ENCODE results near the gene ARSB. TPM values are rescaled to one million over a fixed set of nuclear protein-coding genes. Genes with fewer than 3 reads are reported as not detected.

Gene ARSB
- polyA plus RNA-seq, 2 of the 4 experiments (the other 2 are of a cell fraction) = 8.4 to 13.4 TPM

DNA sequence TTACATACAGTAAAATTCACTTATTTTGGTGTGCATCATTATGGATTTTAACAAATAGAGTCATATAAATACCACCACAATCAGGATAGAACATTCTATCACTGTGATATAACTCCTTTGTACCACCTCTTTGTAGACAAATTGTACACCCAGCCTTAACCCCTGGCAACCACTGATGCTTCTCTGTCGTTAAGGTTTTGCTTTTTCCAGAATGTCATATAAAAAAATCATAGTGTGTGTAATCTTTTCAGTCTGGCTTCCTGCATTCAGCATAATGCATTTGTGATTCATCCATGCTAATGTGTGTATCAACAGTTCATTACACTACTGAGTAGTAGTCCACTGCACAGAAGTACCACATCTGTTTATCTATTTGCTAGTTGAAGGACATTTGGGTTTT, 81.2 kb downstream of the ARSB start:
- WGBS (ENCODE audit: missing lambda C conversion rate) = 64% methylated on average over 1 of the region's 1 CpG
- H3K4me3 ChIP-seq = no peak overlapping the region
- H3K4me2 ChIP-seq = no peak overlapping the region
- POLR2A ChIA-PET = no interaction called here
- TF ChIP-seq HOXB5 (CRISPR knock-in tag; IDR thresholded peaks at IDR 0.05) (no peak), TP53 (CRISPR knock-in tag; IDR thresholded peaks at IDR 0.05) (no peak), ZFP36 (IDR thresholded peaks at IDR 0.05; ENCODE audit: borderline replicate concordance, partially characterized antibody) (no peak), ELK1 (IDR thresholded peaks at IDR 0.05; ENCODE audit: low read depth, low read length) (no peak), FOXS1 (CRISPR knock-in tag; IDR thresholded peaks at IDR 0.05) (no peak), RFX5 (IDR thresholded peaks at IDR 0.05) (no peak), HMGXB4 (CRISPR knock-in tag; IDR thresholded peaks at IDR 0.05; ENCODE audit: borderline replicate concordance) (no peak), RARB (CRISPR knock-in tag; IDR thresholded peaks at IDR 0.05) (no peak), PHF8 (IDR thresholded peaks at IDR 0.05; ENCODE audit: borderline replicate concordance, low read depth) (no peak), HDAC2 (IDR thresholded peaks at IDR 0.05) (no peak), NFE2L2 (conservative IDR thresholded peaks at IDR 0.05; ENCODE audit: low read length) (no peak), PBX3 (IDR thresholded peaks at IDR 0.05) (no peak), ZC3H11A (IDR thresholded peaks at IDR 0.05) (no peak), HOXB13 (CRISPR knock-in tag; IDR thresholded peaks at IDR 0.05; ENCODE audit: low read depth) (no peak), EHF (CRISPR knock-in tag; IDR thresholded peaks at IDR 0.05) (no peak), EHMT2 (IDR thresholded peaks at IDR 0.05; ENCODE audit: low read depth) (no peak)
- TF ChIP-seq, protein P1, sequence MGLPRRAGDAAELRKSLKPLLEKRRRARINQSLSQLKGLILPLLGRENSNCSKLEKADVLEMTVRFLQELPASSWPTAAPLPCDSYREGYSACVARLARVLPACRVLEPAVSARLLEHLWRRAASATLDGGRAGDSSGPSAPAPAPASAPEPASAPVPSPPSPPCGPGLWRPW (IDR thresholded peaks at IDR 0.05) = no peak
- ATAC-seq (no peak), DNase-seq (ENCODE audit: low read depth in 1 of 2, low spot score in 1 of 2) (no peak), FAIRE-seq (no peak)
- CTCF ChIA-PET = no interaction called here
- H3K4me1 ChIP-seq = no peaks in the 10 kb centered on the region
- no peak overlapping the region for H3K27ac ChIP-seq
- no peaks in the 10 kb centered on the region for H3K9me3 ChIP-seq

- no peaks in the 10 kb centered on the region for H3K4me1 ChIP-seq
- no peaks in the 10 kb centered on the region for H3K9me3 ChIP-seq
- no peak overlapping the region for H3K4me2 ChIP-seq
- TF ChIP-seq HOXB13 (CRISPR knock-in tag; IDR thresholded peaks at IDR 0.05; ENCODE audit: low read depth) = no peak
- TF ChIP-seq FOSL2 (IDR thresholded peaks at IDR 0.05) = no peak
- no peak for TF ChIP-seq FOSL2 (CRISPR knock-in tag; IDR thresholded peaks at IDR 0.05)
- TF ChIP-seq TFCP2L1 (CRISPR knock-in tag; IDR thresholded peaks at IDR 0.05) = no peak
- TF ChIP-seq, protein P2, sequence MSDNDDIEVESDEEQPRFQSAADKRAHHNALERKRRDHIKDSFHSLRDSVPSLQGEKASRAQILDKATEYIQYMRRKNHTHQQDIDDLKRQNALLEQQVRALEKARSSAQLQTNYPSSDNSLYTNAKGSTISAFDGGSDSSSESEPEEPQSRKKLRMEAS (IDR thresholded peaks at IDR 0.05) = no peak
- no peak for TF ChIP-seq MAFK (IDR thresholded peaks at IDR 0.05; ENCODE audit: partially characterized antibody)
- no peak for TF ChIP-seq CBX2 (IDR thresholded peaks at IDR 0.05; ENCODE audit: borderline replicate concordance, low read depth)
- no peak for TF ChIP-seq CHD4 (IDR thresholded peaks at IDR 0.05; ENCODE audit: borderline replicate concordance)
- TF ChIP-seq RARB (CRISPR knock-in tag; IDR thresholded peaks at IDR 0.05) = no peak
- TF ChIP-seq CBX8 (IDR thresholded peaks at IDR 0.05) = no peak
- TF ChIP-seq PBX3 (IDR thresholded peaks at IDR 0.05) = no peak
- no peak for TF ChIP-seq MAZ (IDR thresholded peaks at IDR 0.05; ENCODE audit: borderline replicate concordance, low read depth, low read length)
- TF ChIP-seq TP53 (CRISPR knock-in tag; IDR thresholded peaks at IDR 0.05) = no peak
- no peak for TF ChIP-seq BHLHE40 (IDR thresholded peaks at IDR 0.05; ENCODE audit: low read depth, low read length)
- DNase-seq (ENCODE audit: low read depth in 1 of 2, low spot score in 1 of 2) (no peak), FAIRE-seq (no peak), ATAC-seq (no peak)
- H3K4me3 ChIP-seq = no peak overlapping the region
- ChIA-PET POLR2A (no interaction called here), CTCF (interaction anchor here (0.7 kb wide), 1 partner anchor 17 kb away, joined by 3 read pairs; no protein-coding TSS in a partner anchor)
- H3K27ac ChIP-seq = no peak overlapping the region
- WGBS (ENCODE audit: missing lambda C conversion rate) = 75% methylated on average over 2 of the region's 2 CpGs
Observed at GRCh38 chr5:78903353-78903752, 81.8 kb downstream of the ARSB start.

All from A549 (cell line).